ENCODE data around the gene GULP1. TPM values are rescaled to one million over a fixed set of nuclear protein-coding genes. Genes with fewer than 3 reads are reported as not detected.

GULP1 gene
- total RNA-seq, 4 donors from 2014 or later = 34.0 to 46.3 (median 38.0) TPM

DNA sequence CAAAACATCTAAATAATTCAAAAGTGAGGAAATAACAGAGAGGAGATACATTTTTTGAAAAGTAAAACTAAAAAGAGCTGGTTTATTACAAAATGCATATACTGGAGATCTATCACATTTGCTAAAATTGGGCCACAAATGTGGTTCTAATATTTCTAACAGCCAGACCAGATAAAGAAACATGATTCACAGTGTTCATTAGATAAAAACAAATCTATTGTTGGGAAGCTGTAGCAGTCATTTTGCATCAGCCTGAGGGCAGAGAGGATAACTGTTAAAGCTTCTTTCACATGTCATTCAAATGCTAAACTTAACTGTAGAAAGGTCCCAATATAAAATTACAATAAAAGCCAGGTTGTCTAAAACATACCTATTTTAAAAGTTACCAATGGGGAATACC is 148.3 kb downstream of the GULP1 start:
- Histone ChIP-seq H3K27ac (no peak overlapping the region), H3K9me3 (no peaks in the 10 kb centered on the region), H3K4me1 (no peaks in the 10 kb centered on the region), H3K27me3 (no peaks in the 10 kb centered on the region), H3K36me3 (no peaks in the 10 kb centered on the region), H3K4me3 (replicated peaks in 1 of 3) (no peak overlapping the region)
- no peak for DNase-seq
- no peak for TF ChIP-seq POLR2A (IDR thresholded peaks at IDR 0.05)
- TF ChIP-seq, protein P1, sequence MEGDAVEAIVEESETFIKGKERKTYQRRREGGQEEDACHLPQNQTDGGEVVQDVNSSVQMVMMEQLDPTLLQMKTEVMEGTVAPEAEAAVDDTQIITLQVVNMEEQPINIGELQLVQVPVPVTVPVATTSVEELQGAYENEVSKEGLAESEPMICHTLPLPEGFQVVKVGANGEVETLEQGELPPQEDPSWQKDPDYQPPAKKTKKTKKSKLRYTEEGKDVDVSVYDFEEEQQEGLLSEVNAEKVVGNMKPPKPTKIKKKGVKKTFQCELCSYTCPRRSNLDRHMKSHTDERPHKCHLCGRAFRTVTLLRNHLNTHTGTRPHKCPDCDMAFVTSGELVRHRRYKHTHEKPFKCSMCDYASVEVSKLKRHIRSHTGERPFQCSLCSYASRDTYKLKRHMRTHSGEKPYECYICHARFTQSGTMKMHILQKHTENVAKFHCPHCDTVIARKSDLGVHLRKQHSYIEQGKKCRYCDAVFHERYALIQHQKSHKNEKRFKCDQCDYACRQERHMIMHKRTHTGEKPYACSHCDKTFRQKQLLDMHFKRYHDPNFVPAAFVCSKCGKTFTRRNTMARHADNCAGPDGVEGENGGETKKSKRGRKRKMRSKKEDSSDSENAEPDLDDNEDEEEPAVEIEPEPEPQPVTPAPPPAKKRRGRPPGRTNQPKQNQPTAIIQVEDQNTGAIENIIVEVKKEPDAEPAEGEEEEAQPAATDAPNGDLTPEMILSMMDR (IDR thresholded peaks at IDR 0.05) = no peak
- intact Hi-C loops (cut with DNase I) = no loop called here

DNA sequence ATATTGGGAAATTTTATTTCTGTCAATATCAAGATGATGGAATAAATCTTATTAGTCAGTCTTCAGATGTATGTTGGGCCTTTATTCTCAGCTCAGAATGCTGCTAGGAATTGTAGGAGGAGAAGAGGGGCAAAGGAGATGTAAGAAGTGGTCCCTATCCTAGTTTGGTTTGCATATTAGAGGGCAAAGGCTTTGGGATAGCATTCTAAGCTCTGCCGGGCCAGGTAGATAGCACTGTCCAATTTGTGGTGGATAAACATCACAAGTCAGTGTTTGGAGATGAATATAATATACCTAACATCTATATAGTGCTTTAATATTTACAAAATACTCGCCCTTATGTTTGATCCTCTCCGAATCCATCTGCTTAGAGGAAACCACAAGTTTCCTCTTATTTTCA is 149.2 kb downstream of the GULP1 start:
- 83 to 87% methylated on average over 3 of the region's 3 CpGs for WGBS, 2 donors

DNA sequence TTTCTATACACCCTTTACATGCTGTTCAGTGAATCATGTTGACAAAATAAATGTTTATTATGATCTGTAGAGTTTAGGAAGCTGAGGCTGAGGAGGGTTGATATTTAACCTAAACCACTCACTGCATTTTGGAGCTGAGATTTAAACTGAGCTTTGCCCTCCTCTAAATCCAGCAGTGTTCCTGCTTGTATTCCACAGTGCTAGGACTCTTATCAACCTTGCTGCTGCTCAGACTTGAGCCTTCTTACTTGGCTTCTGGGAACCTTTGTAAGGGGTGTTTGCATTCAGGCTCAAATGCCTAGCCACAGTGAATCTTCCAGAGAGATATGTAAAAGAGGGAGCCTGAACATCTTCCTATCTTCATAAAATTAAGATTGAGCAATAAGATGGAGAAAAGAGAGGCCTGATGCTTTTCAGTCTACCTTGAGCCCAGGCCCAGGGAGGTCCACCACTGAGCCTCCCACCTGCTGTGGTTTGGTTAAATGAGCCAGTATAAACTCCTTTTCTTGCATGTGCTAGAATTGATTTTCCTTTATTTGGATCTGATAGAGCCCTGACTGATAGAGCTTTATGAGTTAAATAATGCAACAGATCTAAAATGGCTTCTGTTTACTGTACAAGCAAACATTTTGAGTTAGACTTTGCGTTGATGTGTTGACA is 149.7 kb downstream of the GULP1 start:
- Histone ChIP-seq H3K9me3 (no peaks in the 10 kb centered on the region), H3K36me3 (no peaks in the 10 kb centered on the region), H3K4me1 (no peaks in the 10 kb centered on the region), H3K4me3 (replicated peaks in 1 of 3) (no peak overlapping the region), H3K27ac (no peak overlapping the region), H3K27me3 (no peaks in the 10 kb centered on the region)
- TF ChIP-seq, protein P1 (IDR thresholded peaks at IDR 0.05) = no peak
- no peak for TF ChIP-seq POLR2A (IDR thresholded peaks at IDR 0.05)
- DNase-seq = no peak
- WGBS, 2 donors = 94 to 97% methylated on average over 1 of the region's 1 CpG
- intact Hi-C loops (cut with DNase I) = no loop called here

More for the DNA sequence above, 149.2 kb downstream of the GULP1 start:
- TF ChIP-seq POLR2A (IDR thresholded peaks at IDR 0.05) = no peak
- TF ChIP-seq, protein P1 (IDR thresholded peaks at IDR 0.05) = no peak
- no peak for DNase-seq
- no peak overlapping the region for H3K27ac ChIP-seq
- intact Hi-C loops (cut with DNase I) = no loop called here
- H3K4me1 ChIP-seq = no peaks in the 10 kb centered on the region
- H3K9me3 ChIP-seq = no peaks in the 10 kb centered on the region
- H3K4me3 ChIP-seq (replicated peaks in 1 of 3) = no peak overlapping the region
- no peaks in the 10 kb centered on the region for H3K36me3 ChIP-seq
- no peaks in the 10 kb centered on the region for H3K27me3 ChIP-seq

DNA sequence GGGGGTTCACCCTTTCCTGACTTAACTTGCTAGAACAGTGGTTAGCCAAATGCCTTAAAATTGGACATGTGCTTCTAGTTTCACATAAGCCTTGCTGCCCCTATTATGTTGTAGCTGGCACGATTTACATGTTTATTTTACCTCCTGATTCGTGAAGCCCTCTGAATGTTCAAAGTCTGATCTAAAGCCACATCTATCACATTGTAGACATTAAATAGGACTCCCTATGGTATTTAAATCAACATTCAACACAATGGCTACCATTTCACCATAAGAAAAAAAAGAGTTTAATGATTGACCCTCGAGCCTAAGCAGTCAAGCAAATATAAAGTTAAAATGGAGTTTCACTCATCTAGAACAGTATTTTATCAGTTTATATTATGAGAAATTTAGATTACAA is 151.5 kb downstream of the GULP1 start:
- Histone ChIP-seq H3K27me3 (no peaks in the 10 kb centered on the region), H3K27ac (no peak overlapping the region), H3K9me3 (no peaks in the 10 kb centered on the region), H3K4me1 (no peaks in the 10 kb centered on the region), H3K4me3 (replicated peaks in 1 of 3) (no peak overlapping the region), H3K36me3 (no peaks in the 10 kb centered on the region)
- TF ChIP-seq POLR2A (IDR thresholded peaks at IDR 0.05) = no peak
- TF ChIP-seq, protein P1 (IDR thresholded peaks at IDR 0.05) = no peak
- intact Hi-C loops (cut with DNase I) = no loop called here
- WGBS, 2 donors = 70 to 80% methylated on average over 3 of the region's 3 CpGs
- no peak for DNase-seq

DNA sequence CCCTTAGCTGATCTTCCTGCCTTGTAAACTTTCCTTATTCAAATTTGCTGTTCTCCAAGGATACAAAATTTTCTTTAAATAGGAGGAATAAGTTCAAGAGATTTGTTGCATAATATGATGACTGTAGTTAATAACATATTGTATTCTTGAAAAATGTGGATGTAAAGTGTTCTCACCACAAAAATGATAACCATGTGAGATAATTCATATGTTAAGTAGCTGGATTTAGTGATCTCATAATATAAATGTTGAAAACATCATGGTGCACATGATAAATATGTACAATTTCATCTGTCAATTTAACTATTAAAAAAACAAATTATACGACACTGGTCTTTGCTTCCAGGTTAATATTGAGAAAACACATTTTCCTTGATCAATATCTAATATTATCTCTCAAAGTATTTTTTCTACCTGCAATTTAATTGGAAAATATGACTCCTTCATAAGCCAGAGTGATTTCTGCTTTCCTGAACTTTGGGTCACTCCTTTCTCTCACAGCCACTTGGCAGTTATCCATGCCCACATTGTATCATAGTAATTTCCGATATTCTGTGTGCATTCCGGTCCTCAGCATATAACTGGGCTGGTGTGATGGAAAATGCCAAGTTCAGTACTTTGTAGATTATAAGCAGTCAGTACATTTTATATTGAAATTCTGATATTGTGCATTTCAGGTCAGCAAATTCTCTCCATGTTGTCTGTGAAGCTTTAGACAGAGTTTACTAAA is 152.6 kb downstream of the GULP1 start:
- no peak for TF ChIP-seq POLR2A (IDR thresholded peaks at IDR 0.05)
- TF ChIP-seq, protein P1 (IDR thresholded peaks at IDR 0.05) = no peak
- no peak overlapping the region for H3K4me3 ChIP-seq (replicated peaks in 1 of 3)
- H3K4me1 ChIP-seq = no peaks in the 10 kb centered on the region
- no peak for DNase-seq
- intact Hi-C loops (cut with DNase I) = no loop called here
- no peaks in the 10 kb centered on the region for H3K36me3 ChIP-seq
- WGBS, 2 donors = 87 to 90% methylated on average over 3 of the region's 3 CpGs
- H3K9me3 ChIP-seq = no peaks in the 10 kb centered on the region
- H3K27me3 ChIP-seq = no peaks in the 10 kb centered on the region
- H3K27ac ChIP-seq = no peak overlapping the region
